Retinal pigment epithelial cell (primary cell): Measurements from ENCODE around the gene NEK11.

Experiments used
- DNase-seq: peaks from one replicate; pipeline ENCODE4 v3.0.0-alpha.2; 2010; ENCODE audit warnings: low read depth
- H3K4me3 ChIP-seq: 2 replicates; pipeline ENCODE4 v1.5.1; 2011; ENCODE audit warnings: mild to moderate bottlenecking, low read length, control low read depth, moderate library complexity
- CTCF ChIP-seq: conservative IDR thresholded peaks from 2 replicates; pipeline ENCODE4 v1.5.1; 2011; ENCODE audit warnings: low read depth, low read length, control low read depth, inconsistent platforms

The NEK11 gene

GRCh38 chr3:130997289-130997688 lies 29.4 kb upstream of the NEK11 start:
- no peak for DNase-seq
- no peak for TF ChIP-seq CTCF
- no peak overlapping the region for H3K4me3 ChIP-seq

GRCh38 chr3:131001071-131001470 lies 25.6 kb upstream of the NEK11 start:
- TF ChIP-seq CTCF, result no peak
- no peak for DNase-seq
- no peak overlapping the region for H3K4me3 ChIP-seq

GRCh38 chr3:131004603-131005002 lies 22.1 kb upstream of the NEK11 start:
- TF ChIP-seq CTCF, result no peak
- H3K4me3 ChIP-seq, result no peak overlapping the region
- no peak for DNase-seq

- DNase-seq, result no peak
- no peak overlapping the region for H3K4me3 ChIP-seq
- TF ChIP-seq CTCF, result no peak
Measured at GRCh38 chr3:131007256-131007655, 19.4 kb upstream of the NEK11 start.

DNA sequence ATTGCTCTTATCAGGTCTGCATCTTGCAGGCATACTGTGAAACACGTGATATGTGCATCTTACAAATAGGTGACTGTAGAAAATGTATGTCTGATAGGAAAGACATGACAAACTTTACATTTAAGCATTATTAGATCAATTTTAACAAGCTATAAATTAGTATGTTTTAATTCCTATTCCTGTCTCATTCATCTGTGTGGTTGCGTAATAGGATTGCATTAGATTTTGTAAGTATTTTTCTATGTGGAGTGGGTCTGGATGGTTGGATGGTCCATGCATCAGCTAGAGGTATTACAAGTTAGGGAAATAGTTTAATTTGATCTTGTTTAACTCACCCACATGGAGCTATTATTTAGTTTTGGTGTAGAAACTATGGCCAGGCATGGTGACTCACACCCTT lies 18.9 kb upstream of the NEK11 start:
- no peak for TF ChIP-seq CTCF
- no peak for DNase-seq
- H3K4me3 ChIP-seq, result no peak overlapping the region

GRCh38 chr3:131008326-131008725 lies 18.4 kb upstream of the NEK11 start:
- TF ChIP-seq CTCF, result no peak
- no peak overlapping the region for H3K4me3 ChIP-seq
- DNase-seq, result no peak

DNA sequence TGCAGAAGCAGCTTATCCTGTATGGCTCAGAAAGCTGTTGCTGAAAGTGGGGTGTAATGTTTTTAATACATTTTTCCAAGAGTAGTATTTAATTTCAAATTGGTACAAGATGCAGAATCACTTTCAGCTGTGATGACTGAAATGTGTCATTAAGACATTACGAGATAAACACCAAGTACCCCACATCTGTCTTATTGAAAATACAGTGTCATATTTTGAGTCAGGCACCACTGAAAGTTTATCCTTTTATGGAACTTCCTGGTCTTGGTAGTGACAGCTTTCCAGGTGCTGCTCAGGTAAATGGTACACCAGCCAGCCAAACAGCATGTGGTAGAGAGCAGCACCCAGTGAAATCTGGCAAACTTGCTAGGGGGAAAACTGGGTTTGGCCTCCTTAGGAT lies 17.0 kb upstream of the NEK11 start:
- TF ChIP-seq CTCF, result no peak
- H3K4me3 ChIP-seq, result no peak overlapping the region
- no peak for DNase-seq
